ENCODE results near the gene PDLIM4. TPM values are rescaled to one million over a fixed set of nuclear protein-coding genes. Genes with fewer than 3 reads are reported as not detected.
A peak's percentile ranks its signal among the peaks of the same experiment; 100 is the strongest.

The PDLIM4 gene
- total RNA-seq, 4 donors from 2014 or later, result 16.5 to 79.2 (median 47.7) TPM

- Histone ChIP-seq H3K4me1 (peaks cover 0 to 17% (median 15%) of the 10 kb centered on the region in 3 donors), H3K36me3 (peaks cover 6 to 76% (median 6%) of the 10 kb centered on the region in 3 donors), H3K9me3 (no peaks in the 10 kb centered on the region), H3K27me3 (no peaks in the 10 kb centered on the region), H3K4me3 (no peak overlapping the region), H3K27ac (no peak overlapping the region)
- intact Hi-C loops (cut with DNase I), result no loop called here
- 93 to 100% methylated on average over 1 of the region's 1 CpG for WGBS, 2 donors
- no peak for DNase-seq
- no peak for TF ChIP-seq POLR2A (IDR thresholded peaks at IDR 0.05)
- TF ChIP-seq CTCF (IDR thresholded peaks at IDR 0.05), result no peak
Measured at GRCh38 chr5:132210944-132211343, 46.6 kb upstream of the PDLIM4 start.

- no peaks in the 10 kb centered on the region for H3K27me3 ChIP-seq
- peaks cover 6 to 72% (median 6%) of the 10 kb centered on the region in 3 donors for H3K36me3 ChIP-seq
- 33 to 50% methylated on average over 1 of the region's 1 CpG for WGBS, 2 donors
- no peak overlapping the region for H3K27ac ChIP-seq
- no peaks in the 10 kb centered on the region for H3K9me3 ChIP-seq
- intact Hi-C loops (cut with DNase I), result no loop called here
- H3K4me3 ChIP-seq, result no peak overlapping the region
- peaks cover 0 to 16% (median 15%) of the 10 kb centered on the region in 3 donors for H3K4me1 ChIP-seq
- no peak for TF ChIP-seq POLR2A (IDR thresholded peaks at IDR 0.05)
- no peak for TF ChIP-seq CTCF (IDR thresholded peaks at IDR 0.05)
- no peak for DNase-seq
Measured at GRCh38 chr5:132211787-132212186, 45.7 kb upstream of the PDLIM4 start.

GRCh38 chr5:132213666-132214065, 43.8 kb upstream of the PDLIM4 start:
- intact Hi-C loops (cut with DNase I), result no loop called here
- Histone ChIP-seq H3K9me3 (no peaks in the 10 kb centered on the region), H3K4me1 (peaks cover 0 to 16% (median 15%) of the 10 kb centered on the region in 3 donors), H3K36me3 (peaks cover 6 to 75% (median 6%) of the 10 kb centered on the region in 3 donors), H3K4me3 (no peak overlapping the region), H3K27ac (peak overlapping the region in 1 of 4 donors; percentile 89), H3K27me3 (no peaks in the 10 kb centered on the region)
- TF ChIP-seq CTCF (IDR thresholded peaks at IDR 0.05), result no peak
- no peak for TF ChIP-seq POLR2A (IDR thresholded peaks at IDR 0.05)
- WGBS, 2 donors, result 89 to 98% methylated on average over 4 to 7 of the region's 7 CpGs
- DNase-seq, result no peak

GRCh38 chr5:132214491-132214890, 43.0 kb upstream of the PDLIM4 start:
- 60 to 90% methylated on average over 1 to 4 of the region's 4 CpGs for WGBS, 2 donors
- no peak overlapping the region for H3K4me3 ChIP-seq

GRCh38 chr5:132215329-132215728, 42.2 kb upstream of the PDLIM4 start:
- intact Hi-C loops (cut with DNase I), result no loop called here
- Histone ChIP-seq H3K4me1 (peaks cover 0 to 23% (median 21%) of the 10 kb centered on the region in 3 donors), H3K36me3 (peaks cover 6 to 58% (median 6%) of the 10 kb centered on the region in 3 donors), H3K27me3 (no peaks in the 10 kb centered on the region), H3K9me3 (no peaks in the 10 kb centered on the region), H3K27ac (peak overlapping the region; percentile 66 to 92 (median 86)), H3K4me3 (no peak overlapping the region)
- DNase-seq, result no peak
- peak in 1 of 6 experiments; percentile 7 for TF ChIP-seq CTCF (IDR thresholded peaks at IDR 0.05)
- no peak for TF ChIP-seq POLR2A (IDR thresholded peaks at IDR 0.05)
- 11 to 47% methylated on average over 3 to 5 of the region's 5 CpGs for WGBS, 2 donors

More at GRCh38 chr5:132214491-132214890, 43.0 kb upstream of the PDLIM4 start:
- Histone ChIP-seq H3K27ac (peak overlapping the region; percentile 66 to 92 (median 86)), H3K36me3 (peaks cover 6 to 66% (median 6%) of the 10 kb centered on the region in 3 donors), H3K9me3 (no peaks in the 10 kb centered on the region), H3K27me3 (no peaks in the 10 kb centered on the region), H3K4me1 (peaks cover 0 to 16% (median 16%) of the 10 kb centered on the region in 3 donors)
- no peak for DNase-seq
- intact Hi-C loops (cut with DNase I), result no loop called here
- TF ChIP-seq CTCF (IDR thresholded peaks at IDR 0.05) (no peak), POLR2A (IDR thresholded peaks at IDR 0.05) (no peak)
